Ishikawa (cell line): ENCODE measurements around the gene TAS2R8.

Experiments used
- CEBPB ChIP-seq: IDR thresholded peaks from 2 replicates; pipeline ENCODE4 v1.6.1; 2012
- CREB1 ChIP-seq: IDR thresholded peaks from 2 replicates; pipeline ENCODE4 v1.6.1; 2012; ENCODE audit warnings: low read depth
- EGR1 ChIP-seq: IDR thresholded peaks from 2 replicates; pipeline ENCODE4 v1.6.1; 2012
- EP300 ChIP-seq: IDR thresholded peaks from 2 replicates; pipeline ENCODE4 v1.6.1; 2012; ENCODE audit warnings: borderline replicate concordance
- FOXM1 ChIP-seq: IDR thresholded peaks from 2 replicates; pipeline ENCODE4 v1.6.1; 2012; ENCODE audit warnings: low read depth, borderline replicate concordance
- NFIC ChIP-seq: IDR thresholded peaks from 2 replicates; pipeline ENCODE4 v1.6.1; 2012
- RAD21 ChIP-seq: IDR thresholded peaks from 2 replicates; pipeline ENCODE4 v1.6.1; 2012; ENCODE audit warnings: low read depth
- TAF1 ChIP-seq: IDR thresholded peaks from 2 replicates; pipeline ENCODE4 v1.6.1; 2012; ENCODE audit warnings: low read depth, mild to moderate bottlenecking
- TCF12 ChIP-seq: IDR thresholded peaks from 2 replicates; pipeline ENCODE4 v1.6.1; 2012; ENCODE audit warnings: low read depth
- TEAD4 ChIP-seq: IDR thresholded peaks from 2 replicates; pipeline ENCODE4 v1.6.1; 2012
- YY1 ChIP-seq: IDR thresholded peaks from 2 replicates; pipeline ENCODE4 v1.6.1; 2012; ENCODE audit warnings: low read depth
- ZBTB7A ChIP-seq: IDR thresholded peaks from 2 replicates; pipeline ENCODE4 v1.6.1; 2012; ENCODE audit warnings: low read depth
- TF ChIP-seq, protein P1 (sequence below): IDR thresholded peaks from 2 replicates; pipeline ENCODE4 v1.6.1; 2012
- TF ChIP-seq, protein P2 (sequence below): IDR thresholded peaks from 2 replicates; pipeline ENCODE4 v1.6.1; 2012
- TF ChIP-seq, protein P3 (sequence below): IDR thresholded peaks from 2 replicates; pipeline ENCODE4 v1.6.1; 2012; ENCODE audit warnings: low read depth, mild to moderate bottlenecking

TAS2R8 gene

DNA sequence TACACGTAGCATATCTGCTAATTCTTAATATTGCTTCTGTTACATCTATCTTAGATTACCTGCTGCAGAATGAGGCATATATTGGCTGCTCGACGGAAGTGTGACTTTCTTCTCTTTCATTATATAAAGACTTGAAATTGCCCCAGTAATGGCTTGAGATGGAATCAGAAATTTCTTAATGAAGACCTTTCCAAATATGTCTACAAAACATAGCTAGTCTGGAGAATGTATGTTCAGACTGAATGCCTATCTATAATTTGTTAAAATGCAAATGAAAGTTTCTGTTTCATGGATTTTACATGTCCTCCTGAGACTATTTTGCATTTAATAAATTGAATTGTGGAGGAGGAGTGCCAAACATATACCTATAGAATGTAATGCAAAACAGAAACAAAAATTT, 19.2 kb upstream of the TAS2R8 start, which contains the start of gene TAS2R10:
TSS of gene TAS2R10 (minus strand) at position 101 of the 400 bp plus-strand sequence. CDS start at position 12, 89 bp downstream.
- TF ChIP-seq CREB1 (no peak), NFIC (no peak), YY1 (no peak), EP300 (no peak), FOXM1 (no peak), CEBPB (no peak), ZBTB7A (no peak), TAF1 (no peak), RAD21 (no peak), EGR1 (no peak), TCF12 (no peak), TEAD4 (no peak)
- TF ChIP-seq, protein P1, sequence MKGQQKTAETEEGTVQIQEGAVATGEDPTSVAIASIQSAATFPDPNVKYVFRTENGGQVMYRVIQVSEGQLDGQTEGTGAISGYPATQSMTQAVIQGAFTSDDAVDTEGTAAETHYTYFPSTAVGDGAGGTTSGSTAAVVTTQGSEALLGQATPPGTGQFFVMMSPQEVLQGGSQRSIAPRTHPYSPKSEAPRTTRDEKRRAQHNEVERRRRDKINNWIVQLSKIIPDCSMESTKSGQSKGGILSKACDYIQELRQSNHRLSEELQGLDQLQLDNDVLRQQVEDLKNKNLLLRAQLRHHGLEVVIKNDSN = no peak
- TF ChIP-seq, protein P2, sequence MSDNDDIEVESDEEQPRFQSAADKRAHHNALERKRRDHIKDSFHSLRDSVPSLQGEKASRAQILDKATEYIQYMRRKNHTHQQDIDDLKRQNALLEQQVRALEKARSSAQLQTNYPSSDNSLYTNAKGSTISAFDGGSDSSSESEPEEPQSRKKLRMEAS = no peak

DNA sequence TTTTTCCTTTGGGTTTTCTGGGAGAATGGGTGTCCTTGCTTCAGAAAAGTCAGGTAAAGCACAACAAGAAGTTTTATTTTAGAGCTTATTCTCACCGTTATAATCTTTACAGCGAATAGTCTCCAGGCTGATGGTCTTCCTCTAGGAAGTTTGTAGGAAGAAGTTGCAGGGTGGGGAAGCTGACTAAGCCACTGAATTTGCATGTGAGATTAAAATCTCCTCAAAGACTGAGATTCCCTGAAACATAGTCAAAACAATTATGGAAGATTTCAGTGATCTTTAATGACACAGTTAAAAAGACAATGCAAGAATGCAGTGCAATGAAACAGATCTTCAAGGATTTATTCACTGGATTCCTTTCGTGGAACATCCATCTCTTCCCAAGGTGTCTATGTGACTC, 17.9 kb upstream of the TAS2R8 start:
- TF ChIP-seq RAD21 (no peak), CREB1 (no peak), TEAD4 (no peak), FOXM1 (no peak), CEBPB (no peak), TCF12 (no peak), EGR1 (no peak), YY1 (no peak), NFIC (no peak)
- TF ChIP-seq, protein P3, sequence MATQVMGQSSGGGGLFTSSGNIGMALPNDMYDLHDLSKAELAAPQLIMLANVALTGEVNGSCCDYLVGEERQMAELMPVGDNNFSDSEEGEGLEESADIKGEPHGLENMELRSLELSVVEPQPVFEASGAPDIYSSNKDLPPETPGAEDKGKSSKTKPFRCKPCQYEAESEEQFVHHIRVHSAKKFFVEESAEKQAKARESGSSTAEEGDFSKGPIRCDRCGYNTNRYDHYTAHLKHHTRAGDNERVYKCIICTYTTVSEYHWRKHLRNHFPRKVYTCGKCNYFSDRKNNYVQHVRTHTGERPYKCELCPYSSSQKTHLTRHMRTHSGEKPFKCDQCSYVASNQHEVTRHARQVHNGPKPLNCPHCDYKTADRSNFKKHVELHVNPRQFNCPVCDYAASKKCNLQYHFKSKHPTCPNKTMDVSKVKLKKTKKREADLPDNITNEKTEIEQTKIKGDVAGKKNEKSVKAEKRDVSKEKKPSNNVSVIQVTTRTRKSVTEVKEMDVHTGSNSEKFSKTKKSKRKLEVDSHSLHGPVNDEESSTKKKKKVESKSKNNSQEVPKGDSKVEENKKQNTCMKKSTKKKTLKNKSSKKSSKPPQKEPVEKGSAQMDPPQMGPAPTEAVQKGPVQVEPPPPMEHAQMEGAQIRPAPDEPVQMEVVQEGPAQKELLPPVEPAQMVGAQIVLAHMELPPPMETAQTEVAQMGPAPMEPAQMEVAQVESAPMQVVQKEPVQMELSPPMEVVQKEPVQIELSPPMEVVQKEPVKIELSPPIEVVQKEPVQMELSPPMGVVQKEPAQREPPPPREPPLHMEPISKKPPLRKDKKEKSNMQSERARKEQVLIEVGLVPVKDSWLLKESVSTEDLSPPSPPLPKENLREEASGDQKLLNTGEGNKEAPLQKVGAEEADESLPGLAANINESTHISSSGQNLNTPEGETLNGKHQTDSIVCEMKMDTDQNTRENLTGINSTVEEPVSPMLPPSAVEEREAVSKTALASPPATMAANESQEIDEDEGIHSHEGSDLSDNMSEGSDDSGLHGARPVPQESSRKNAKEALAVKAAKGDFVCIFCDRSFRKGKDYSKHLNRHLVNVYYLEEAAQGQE = no peak
- TF ChIP-seq, protein P1 = no peak

DNA sequence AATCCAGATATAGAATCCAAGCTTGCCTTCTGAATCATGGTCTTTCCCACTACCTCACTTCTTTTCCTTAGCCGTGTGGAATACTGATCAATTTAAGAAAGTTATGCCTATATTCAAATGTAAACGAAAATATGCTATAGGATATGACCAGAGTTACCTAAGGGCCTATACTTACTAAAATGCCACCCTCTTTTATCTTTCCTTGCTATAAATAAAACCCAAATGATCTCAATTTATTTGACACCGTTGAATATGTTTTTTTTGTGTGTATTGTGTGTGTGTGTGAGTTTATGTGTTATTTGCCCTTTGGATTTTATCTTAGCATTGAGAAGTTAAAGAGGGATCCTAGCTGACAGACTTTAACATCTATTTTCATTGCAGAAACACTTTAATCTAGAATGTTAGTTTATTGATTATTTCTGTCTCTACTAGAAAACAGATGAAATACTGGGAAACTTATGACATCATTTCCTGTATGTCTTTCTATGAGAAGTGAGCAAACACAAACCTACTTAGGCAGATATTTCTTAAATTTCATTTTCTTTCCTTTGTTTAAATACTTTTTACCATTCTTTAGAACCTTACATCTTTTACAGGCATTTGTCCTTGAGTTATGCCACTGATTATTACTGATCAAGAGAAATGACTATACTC, 4.9 kb upstream of the TAS2R8 start:
- TF ChIP-seq, protein P2 = no peak
- no peak for TF ChIP-seq EGR1
- TF ChIP-seq, protein P3 = no peak
- no peak for TF ChIP-seq CEBPB
- TF ChIP-seq YY1 = no peak
- no peak for TF ChIP-seq TAF1
- TF ChIP-seq CREB1 = no peak
- TF ChIP-seq RAD21 = no peak
- no peak for TF ChIP-seq EP300
- TF ChIP-seq FOXM1 = no peak
- no peak for TF ChIP-seq NFIC

DNA sequence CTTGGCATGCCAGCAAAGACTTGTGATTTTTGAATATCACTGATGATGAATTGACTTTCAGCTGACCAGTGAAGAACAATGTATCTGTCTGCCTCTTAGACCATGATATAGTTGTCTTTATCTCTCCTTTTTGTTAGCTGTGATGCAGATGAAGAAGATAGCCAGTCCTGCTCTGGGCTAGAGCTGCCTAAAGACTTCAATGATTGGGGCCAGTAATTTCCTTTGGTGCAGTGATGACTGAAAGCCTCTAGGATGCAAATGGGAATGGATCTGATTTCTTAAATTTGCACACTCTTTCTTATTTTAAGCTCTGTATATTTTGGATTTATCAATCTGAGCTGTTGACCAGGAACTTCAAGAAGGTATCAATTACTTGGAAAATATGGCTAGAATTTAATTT, 3.0 kb upstream of the TAS2R8 start, which contains the start of gene TAS2R9:
TSS of gene TAS2R9 (minus strand) at position 101 of the 400 bp plus-strand sequence. CDS start at position 8, 93 bp downstream.
- TF ChIP-seq EGR1 = no peak
- TF ChIP-seq YY1 = no peak
- TF ChIP-seq NFIC = no peak
- no peak for TF ChIP-seq RAD21
- TF ChIP-seq, protein P2 = no peak
- TF ChIP-seq TAF1 = no peak
- no peak for TF ChIP-seq TCF12
- TF ChIP-seq CEBPB = no peak
- TF ChIP-seq EP300 = no peak
- TF ChIP-seq, protein P3 = no peak
